ENCODE data around the gene TMEM273. TPM values are rescaled to one million over a fixed set of nuclear protein-coding genes. Genes with fewer than 3 reads are reported as not detected.

TMEM273 gene
- total RNA-seq, 2 donors from 2014 or later: 11.3 to 39.6 TPM

DNA sequence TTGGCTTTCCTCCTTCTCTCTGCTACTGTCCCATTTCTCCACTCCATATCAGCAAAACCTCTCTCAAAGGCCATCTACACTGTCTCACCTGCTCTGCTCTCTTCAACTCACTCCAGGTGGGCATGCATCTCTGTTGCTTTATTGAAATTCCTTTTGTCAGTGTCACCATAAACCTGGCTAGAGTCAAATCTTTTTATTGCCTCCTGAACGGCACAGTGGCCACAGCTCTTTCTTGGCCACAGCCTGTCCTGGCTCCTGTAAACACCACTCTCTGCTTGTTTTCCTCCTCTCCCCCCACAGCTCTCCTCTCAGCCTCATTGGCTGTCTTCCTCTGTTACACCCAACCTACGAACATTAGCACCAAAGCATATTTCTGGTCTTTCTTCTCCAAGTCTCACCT, 31.1 kb upstream of the TMEM273 start:
- DNase-seq (no peak), ATAC-seq (no peak)
- Mint-ChIP-seq H3K27ac (no peak overlapping the region), H3K4me3 (no peak overlapping the region), H3K27me3 (peaks cover 10% of the 10 kb centered on the region), H3K4me1 (peaks cover 9% of the 10 kb centered on the region), H3K36me3 (ENCODE audit: low read depth) (no peaks in the 10 kb centered on the region)
- H3K9me3 ChIP-seq (ENCODE audit: control insufficient read depth, low read length, poor library complexity, severe bottlenecking): no peaks in the 10 kb centered on the region

DNA sequence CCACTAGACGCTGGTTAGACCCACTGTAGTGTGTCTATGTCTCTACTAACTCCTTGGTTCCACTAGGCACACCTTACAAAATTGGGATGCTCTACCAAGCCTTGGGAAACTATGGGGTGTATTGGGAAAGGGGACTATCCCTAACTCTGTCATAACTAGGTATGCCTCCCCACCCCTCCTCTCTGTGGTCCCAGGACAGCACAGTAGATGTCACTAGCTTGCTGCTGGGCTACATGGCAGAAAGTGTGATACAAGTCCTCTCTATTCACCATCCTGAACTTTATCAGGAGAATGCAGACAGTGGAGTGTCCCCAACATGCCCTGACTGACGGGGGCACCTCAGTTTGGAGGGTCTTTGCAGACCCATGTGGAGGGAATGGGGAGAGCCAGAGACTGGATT, 30.3 kb upstream of the TMEM273 start:
- ATAC-seq: no peak

DNA sequence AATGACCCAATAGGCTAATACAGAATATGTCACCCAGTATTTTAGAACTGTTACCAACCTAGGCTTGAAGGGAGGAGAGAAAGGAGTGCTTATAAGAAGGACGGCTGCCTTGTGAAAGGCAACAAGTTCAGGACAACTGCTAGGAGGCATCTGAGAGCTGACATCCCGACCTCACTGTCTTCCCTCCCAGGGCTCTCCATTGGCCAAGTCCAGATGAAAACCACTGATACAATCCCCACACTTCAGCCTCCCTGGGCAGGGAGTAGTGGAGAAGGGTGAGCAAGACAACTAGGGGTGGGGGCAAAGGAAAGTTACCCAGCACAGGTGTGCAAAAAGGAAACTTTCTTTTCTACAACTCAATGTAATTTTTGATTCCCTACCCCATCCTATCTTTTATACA, 29.5 kb upstream of the TMEM273 start:
- Mint-ChIP-seq H3K27me3 (peaks cover 23% of the 10 kb centered on the region), H3K27ac (no peak overlapping the region), H3K4me1 (peaks cover 11% of the 10 kb centered on the region), H3K4me3 (no peak overlapping the region), H3K36me3 (ENCODE audit: low read depth) (peaks cover 3% of the 10 kb centered on the region)
- DNase-seq (no peak), ATAC-seq (no peak)
- no peaks in the 10 kb centered on the region for H3K9me3 ChIP-seq (ENCODE audit: control insufficient read depth, low read length, poor library complexity, severe bottlenecking)

More for the DNA sequence above, 30.3 kb upstream of the TMEM273 start:
- DNase-seq: no peak
- peaks cover 17% of the 10 kb centered on the region for H3K27me3 Mint-ChIP-seq
- peaks cover 9% of the 10 kb centered on the region for H3K4me1 Mint-ChIP-seq
- H3K27ac Mint-ChIP-seq: no peak overlapping the region
- no peaks in the 10 kb centered on the region for H3K9me3 ChIP-seq (ENCODE audit: control insufficient read depth, low read length, poor library complexity, severe bottlenecking)
- no peaks in the 10 kb centered on the region for H3K36me3 Mint-ChIP-seq (ENCODE audit: low read depth)
- no peak overlapping the region for H3K4me3 Mint-ChIP-seq

DNA sequence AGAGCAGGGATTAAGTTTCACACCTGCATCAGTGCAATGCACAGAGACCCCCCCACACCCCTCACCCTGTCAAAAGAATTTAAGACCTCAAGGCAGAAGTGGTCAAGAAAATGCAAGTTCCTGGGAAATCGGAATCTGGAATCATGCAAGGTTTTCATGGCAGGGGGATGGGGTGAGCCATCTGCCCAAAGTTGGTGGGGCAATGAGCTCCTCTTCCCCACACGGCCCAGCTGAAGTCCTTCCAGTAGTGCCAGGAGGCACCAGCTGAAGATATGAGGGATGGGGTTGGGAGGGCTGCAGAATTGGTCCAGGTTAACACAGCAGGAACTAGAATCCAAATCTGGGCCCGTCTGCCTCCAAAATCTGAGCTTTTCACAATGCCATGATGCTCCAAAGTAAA, 25.0 kb upstream of the TMEM273 start:
- H3K36me3 Mint-ChIP-seq (ENCODE audit: low read depth): peaks cover 6% of the 10 kb centered on the region
- H3K9me3 ChIP-seq (ENCODE audit: control insufficient read depth, low read length, poor library complexity, severe bottlenecking): no peaks in the 10 kb centered on the region
- no peak overlapping the region for H3K4me3 Mint-ChIP-seq
- peaks cover 35% of the 10 kb centered on the region for H3K27me3 Mint-ChIP-seq
- ATAC-seq (no peak), DNase-seq (no peak)
- no peak overlapping the region for H3K27ac Mint-ChIP-seq
- H3K4me1 Mint-ChIP-seq: peaks cover 14% of the 10 kb centered on the region

DNA sequence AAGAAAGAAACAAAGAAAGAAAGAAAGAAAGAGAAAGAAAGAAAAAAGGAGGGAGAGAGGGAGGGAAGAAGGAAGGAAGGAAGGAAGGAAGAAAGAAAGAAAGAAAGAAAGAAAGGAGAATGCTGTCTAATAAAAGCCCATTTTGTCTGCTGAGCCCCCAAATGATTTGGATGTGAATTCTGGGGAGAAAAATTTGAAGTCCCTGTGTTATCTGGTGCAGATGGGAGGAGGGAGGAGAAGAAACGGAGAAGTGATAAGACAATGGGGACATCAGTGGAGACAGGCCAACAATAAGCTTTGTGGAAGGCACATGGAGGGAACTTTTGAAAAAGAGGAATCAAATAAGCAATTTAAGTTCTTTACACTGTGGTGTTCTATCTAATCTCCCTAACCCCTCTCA, 24.6 kb upstream of the TMEM273 start:
- Mint-ChIP-seq H3K27ac (no peak overlapping the region), H3K4me3 (no peak overlapping the region), H3K4me1 (peaks cover 14% of the 10 kb centered on the region), H3K27me3 (peaks cover 35% of the 10 kb centered on the region), H3K36me3 (ENCODE audit: low read depth) (peaks cover 6% of the 10 kb centered on the region)
- H3K9me3 ChIP-seq (ENCODE audit: control insufficient read depth, low read length, poor library complexity, severe bottlenecking): no peaks in the 10 kb centered on the region
- no peak for ATAC-seq
- no peak for DNase-seq

DNA sequence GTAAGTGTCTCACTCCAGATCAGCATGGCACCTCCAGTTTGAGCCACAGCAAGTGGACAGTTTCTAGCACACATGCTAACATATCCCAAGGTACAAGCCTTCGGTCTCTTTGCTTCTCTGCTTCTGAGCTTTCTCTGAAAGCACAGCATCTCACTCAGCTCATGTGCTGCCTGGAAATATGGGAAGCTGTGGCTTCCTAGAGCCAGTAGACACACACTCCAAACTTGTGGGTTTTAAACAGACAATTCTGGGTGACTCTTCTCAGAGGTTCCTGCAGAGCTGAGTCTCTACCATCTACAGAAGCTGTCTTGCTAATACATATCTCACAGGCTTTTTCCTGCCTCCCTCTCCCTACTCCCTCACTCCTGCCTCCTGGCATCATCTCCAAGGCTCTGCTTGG, 23.9 kb upstream of the TMEM273 start:
- peaks cover 35% of the 10 kb centered on the region for H3K27me3 Mint-ChIP-seq
- peaks cover 6% of the 10 kb centered on the region for H3K36me3 Mint-ChIP-seq (ENCODE audit: low read depth)
- H3K9me3 ChIP-seq (ENCODE audit: control insufficient read depth, low read length, poor library complexity, severe bottlenecking): no peaks in the 10 kb centered on the region
- H3K4me1 Mint-ChIP-seq: peaks cover 10% of the 10 kb centered on the region
- DNase-seq: no peak
- no peak for ATAC-seq
- no peak overlapping the region for H3K4me3 Mint-ChIP-seq
- no peak overlapping the region for H3K27ac Mint-ChIP-seq

DNA sequence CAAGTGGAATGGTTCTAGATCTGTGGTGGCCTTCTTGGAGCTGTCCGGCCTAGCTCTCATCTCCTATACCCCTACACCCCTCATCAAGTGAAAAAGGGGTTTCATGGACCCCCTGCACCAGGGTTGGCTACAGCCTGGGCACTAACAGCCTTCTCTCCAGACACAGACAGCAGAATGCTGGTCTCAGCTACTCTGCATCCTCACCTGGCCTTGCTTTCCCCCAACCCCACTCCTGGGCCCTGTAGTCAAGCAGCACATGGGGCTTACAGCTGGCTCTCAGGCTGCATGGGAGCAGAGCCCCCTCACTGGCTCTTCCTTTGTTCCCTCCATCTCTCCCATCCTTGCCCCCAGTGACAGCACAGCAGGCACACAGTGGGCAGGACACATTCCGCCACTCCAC, 20.8 kb upstream of the TMEM273 start:
- ATAC-seq: no peak
- Mint-ChIP-seq H3K36me3 (ENCODE audit: low read depth) (peaks cover 6% of the 10 kb centered on the region), H3K27ac (no peak overlapping the region), H3K4me3 (no peak overlapping the region), H3K4me1 (peaks cover 5% of the 10 kb centered on the region), H3K27me3 (peaks cover 32% of the 10 kb centered on the region)
- DNase-seq: no peak
- H3K9me3 ChIP-seq (ENCODE audit: control insufficient read depth, low read length, poor library complexity, severe bottlenecking): no peaks in the 10 kb centered on the region

DNA sequence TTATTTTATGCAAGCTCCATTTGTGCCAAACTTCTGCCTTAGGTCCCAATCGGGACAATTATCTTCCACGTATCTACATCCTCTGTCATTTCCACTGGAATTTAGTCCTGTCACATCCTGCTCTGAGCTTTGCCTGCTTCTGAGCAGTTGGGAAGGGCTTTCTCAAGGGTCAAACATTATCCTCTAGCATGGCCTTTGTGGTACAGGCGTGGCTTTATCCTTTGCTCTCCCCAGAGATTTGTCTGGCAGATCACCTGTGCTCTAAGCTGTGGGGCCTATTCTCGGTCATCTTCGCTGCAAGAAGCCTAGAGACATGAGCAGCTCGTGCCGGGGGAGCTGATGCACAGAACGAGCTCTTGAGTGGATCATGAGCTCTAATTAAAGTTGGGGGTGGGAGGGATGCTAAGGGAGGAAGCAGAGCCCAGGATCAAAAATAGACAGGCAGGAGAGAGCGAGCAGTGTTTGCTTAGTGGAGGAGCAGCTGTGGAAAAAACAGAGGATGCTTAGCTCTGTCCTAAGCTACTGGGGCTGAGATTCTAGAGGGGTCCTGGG, 19.8 kb upstream of the TMEM273 start:
- no peak for DNase-seq
- Mint-ChIP-seq H3K27me3 (peaks cover 25% of the 10 kb centered on the region), H3K4me3 (no peak overlapping the region), H3K36me3 (ENCODE audit: low read depth) (peaks cover 6% of the 10 kb centered on the region), H3K27ac (no peak overlapping the region), H3K4me1 (peaks cover 5% of the 10 kb centered on the region)
- no peaks in the 10 kb centered on the region for H3K9me3 ChIP-seq (ENCODE audit: control insufficient read depth, low read length, poor library complexity, severe bottlenecking)
- no peak for ATAC-seq

DNA sequence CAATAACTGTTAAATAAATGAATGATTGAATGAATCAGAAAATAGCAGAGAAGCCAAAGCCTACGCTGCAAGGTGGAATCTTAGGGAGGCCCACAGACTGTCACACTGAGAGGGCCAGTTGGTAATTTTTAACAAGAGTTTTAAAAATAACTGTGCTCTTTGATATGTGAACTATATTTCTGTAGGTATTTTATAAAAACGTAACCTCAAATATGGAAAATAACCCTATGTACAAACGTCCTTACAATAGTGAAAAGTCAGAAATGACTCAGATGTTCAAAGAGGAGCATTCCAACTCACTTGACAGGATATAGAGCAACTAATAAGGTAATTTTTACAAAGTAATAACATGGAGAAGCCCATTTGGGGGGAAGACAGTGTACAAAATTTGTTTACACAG, 18.9 kb upstream of the TMEM273 start:
- no peaks in the 10 kb centered on the region for H3K9me3 ChIP-seq (ENCODE audit: control insufficient read depth, low read length, poor library complexity, severe bottlenecking)
- H3K36me3 Mint-ChIP-seq (ENCODE audit: low read depth): peaks cover under 1% of the 10 kb centered on the region
- peaks cover 16% of the 10 kb centered on the region for H3K27me3 Mint-ChIP-seq
- H3K27ac Mint-ChIP-seq: no peak overlapping the region
- no peak for ATAC-seq
- DNase-seq: no peak
- H3K4me3 Mint-ChIP-seq: no peak overlapping the region
- H3K4me1 Mint-ChIP-seq: no peaks in the 10 kb centered on the region

DNA sequence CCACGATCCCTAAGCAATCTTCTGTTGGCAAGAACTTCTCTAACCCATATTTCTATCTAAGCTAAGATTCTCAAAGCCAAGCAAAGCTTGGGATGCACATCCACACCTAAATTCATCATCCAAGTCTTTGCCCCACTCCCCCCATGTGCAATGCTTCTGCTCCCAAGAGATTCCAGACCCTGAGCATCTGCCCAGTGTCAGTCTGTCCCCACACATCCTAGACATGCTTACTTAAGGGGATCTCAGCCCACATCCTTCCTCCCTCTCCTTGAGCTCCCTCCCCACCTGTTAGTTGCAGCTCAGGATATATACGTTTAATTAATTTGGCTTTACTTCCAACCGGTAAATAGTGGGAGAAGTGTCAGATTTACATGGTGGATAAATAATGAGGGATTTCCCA, 17.0 kb upstream of the TMEM273 start:
- ATAC-seq (no peak), DNase-seq (no peak)
- H3K27ac Mint-ChIP-seq: no peak overlapping the region
- no peaks in the 10 kb centered on the region for H3K9me3 ChIP-seq (ENCODE audit: control insufficient read depth, low read length, poor library complexity, severe bottlenecking)
- no peaks in the 10 kb centered on the region for H3K36me3 Mint-ChIP-seq (ENCODE audit: low read depth)
- H3K4me1 Mint-ChIP-seq: no peaks in the 10 kb centered on the region
- H3K27me3 Mint-ChIP-seq: peaks cover 13% of the 10 kb centered on the region
- no peak overlapping the region for H3K4me3 Mint-ChIP-seq

DNA sequence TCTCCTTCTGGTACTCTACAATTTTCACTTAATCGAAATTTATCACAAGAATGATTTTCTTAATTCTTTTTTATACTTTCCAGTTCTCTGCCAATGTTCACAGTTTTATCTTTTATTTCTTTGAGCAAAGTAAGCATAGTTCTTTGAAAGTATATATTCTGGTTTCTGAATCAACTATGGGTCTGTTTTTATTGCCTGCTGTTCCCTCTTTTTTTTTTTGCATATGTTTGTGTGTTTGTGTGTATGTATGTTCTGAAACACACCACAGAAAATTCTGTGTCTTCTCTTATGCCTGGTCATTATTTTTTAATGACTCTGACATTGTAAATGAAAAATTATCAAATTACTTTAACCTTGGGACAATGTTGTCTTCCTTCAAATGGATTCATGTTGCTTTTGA, 15.9 kb upstream of the TMEM273 start:
- no peaks in the 10 kb centered on the region for H3K9me3 ChIP-seq (ENCODE audit: control insufficient read depth, low read length, poor library complexity, severe bottlenecking)
- Mint-ChIP-seq H3K27me3 (peaks cover 13% of the 10 kb centered on the region), H3K4me3 (no peak overlapping the region), H3K4me1 (no peaks in the 10 kb centered on the region), H3K27ac (no peak overlapping the region), H3K36me3 (ENCODE audit: low read depth) (no peaks in the 10 kb centered on the region)
- ATAC-seq (no peak), DNase-seq (no peak)

DNA sequence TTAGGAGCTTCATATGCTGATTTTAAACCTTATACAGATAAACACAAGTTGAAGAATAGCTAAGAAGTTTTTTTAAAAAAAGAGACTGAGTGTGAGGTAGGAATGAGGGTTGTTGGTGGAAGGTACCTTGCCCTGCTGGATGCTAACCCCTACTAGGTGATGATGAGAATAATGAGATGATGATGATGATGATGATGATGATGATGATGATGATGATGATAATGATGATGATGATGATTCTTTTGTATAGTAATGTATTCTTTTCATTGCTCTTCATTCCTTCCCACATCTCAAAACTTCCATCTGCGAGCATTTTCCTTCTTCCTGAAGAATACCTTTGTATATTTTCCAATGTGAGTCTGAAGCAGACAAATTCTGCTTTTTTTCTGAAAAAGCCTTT, 14.1 kb upstream of the TMEM273 start:
- H3K4me3 Mint-ChIP-seq: no peak overlapping the region
- H3K4me1 Mint-ChIP-seq: no peaks in the 10 kb centered on the region
- DNase-seq (no peak), ATAC-seq (no peak)
- H3K36me3 Mint-ChIP-seq (ENCODE audit: low read depth): no peaks in the 10 kb centered on the region
- no peaks in the 10 kb centered on the region for H3K9me3 ChIP-seq (ENCODE audit: control insufficient read depth, low read length, poor library complexity, severe bottlenecking)
- H3K27ac Mint-ChIP-seq: no peak overlapping the region
- peaks cover 18% of the 10 kb centered on the region for H3K27me3 Mint-ChIP-seq

DNA sequence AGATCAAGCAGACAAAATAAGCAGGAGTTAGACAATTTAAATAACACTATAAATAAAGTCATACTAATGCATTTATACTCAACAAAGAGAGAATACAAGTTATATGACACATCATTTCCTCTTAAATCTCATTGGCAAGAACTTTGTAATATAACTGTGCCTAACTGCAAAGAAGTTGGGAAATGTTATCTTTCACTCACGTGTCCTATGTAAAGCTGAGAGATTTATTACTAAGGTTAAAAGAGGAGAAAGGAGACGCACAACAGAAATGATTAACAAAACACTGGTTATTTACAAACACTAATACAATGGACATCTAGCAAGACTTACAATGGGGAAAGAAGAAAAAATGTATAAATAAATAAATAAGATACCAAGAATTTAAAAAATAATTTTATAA, 12.7 kb upstream of the TMEM273 start:
- ATAC-seq: no peak
- Mint-ChIP-seq H3K27ac (no peak overlapping the region), H3K4me1 (no peaks in the 10 kb centered on the region)

DNA sequence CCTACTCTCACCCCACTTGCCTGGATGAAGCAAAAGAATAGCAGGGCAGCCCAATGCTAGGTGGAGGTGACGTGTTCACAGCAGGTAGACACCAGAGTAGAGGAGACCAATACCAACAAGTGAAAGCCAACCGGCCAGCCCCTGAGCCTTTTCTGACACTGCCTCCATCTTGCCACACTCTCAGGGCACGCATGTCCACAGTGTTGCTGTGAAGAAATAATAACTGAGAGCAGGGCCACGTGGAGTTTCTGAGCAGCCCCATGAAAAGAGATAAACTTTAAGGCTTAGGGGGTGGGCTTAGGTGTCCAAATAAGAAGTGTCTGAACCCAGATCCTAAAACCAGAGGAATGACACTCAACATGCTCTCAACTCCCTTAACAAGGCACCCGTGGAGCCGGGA, 9.0 kb upstream of the TMEM273 start:
- Mint-ChIP-seq H3K36me3 (ENCODE audit: low read depth) (peaks cover 2% of the 10 kb centered on the region), H3K27me3 (peaks cover 10% of the 10 kb centered on the region), H3K27ac (no peak overlapping the region), H3K4me3 (no peak overlapping the region), H3K4me1 (peaks cover 12% of the 10 kb centered on the region)
- no peak for DNase-seq
- no peak for ATAC-seq
- H3K9me3 ChIP-seq (ENCODE audit: control insufficient read depth, low read length, poor library complexity, severe bottlenecking): no peaks in the 10 kb centered on the region

More for the DNA sequence above, 12.7 kb upstream of the TMEM273 start:
- H3K9me3 ChIP-seq (ENCODE audit: control insufficient read depth, low read length, poor library complexity, severe bottlenecking): no peaks in the 10 kb centered on the region
- Mint-ChIP-seq H3K36me3 (ENCODE audit: low read depth) (peaks cover 2% of the 10 kb centered on the region), H3K4me3 (no peak overlapping the region), H3K27me3 (peaks cover 10% of the 10 kb centered on the region)
- DNase-seq: no peak
